SH-SY5Y (cell line): ENCODE measurements around the gene AKR1C4.

Experiments
- GATA2 ChIP-seq: IDR thresholded peaks from 2 replicates; pipeline ENCODE4 v1.6.1; 2011; ENCODE audit warnings: mild to moderate bottlenecking, low read depth, low read length
- GATA3 ChIP-seq: IDR thresholded peaks from 2 replicates; pipeline ENCODE4 v1.6.1; 2011; ENCODE audit warnings: low read depth, mild to moderate bottlenecking, low read length, moderate library complexity

DNA sequence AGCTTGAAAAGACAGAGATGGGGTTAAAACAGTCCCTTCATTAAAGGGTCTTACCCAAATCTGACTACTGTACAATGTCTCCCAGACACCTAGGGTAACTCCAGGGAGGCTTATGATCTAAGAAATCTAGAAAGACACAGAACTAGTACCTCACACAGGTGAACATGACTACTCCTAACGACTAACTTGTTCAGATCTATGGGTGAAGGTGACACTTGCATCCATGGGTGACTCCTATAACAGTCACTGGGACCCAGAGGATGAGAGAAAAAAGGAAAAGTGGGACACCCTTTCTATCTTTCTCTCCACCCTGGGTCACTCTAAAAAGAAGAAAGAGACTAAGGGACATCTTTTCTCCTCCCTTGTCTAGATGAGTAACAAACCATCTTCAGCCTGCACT, 30.9 kb upstream of the AKR1C4 start:
- no peak for TF ChIP-seq GATA2
- no peak for TF ChIP-seq GATA3
